Astrocyte of the spinal cord (primary cell): ENCODE data around the gene CAMSAP3.

Experiments used
- DNase-seq: peaks from one replicate; pipeline ENCODE4 v3.0.0; 2011; ENCODE audit warnings: low read depth, low spot score
- H3K4me3 ChIP-seq: 2 replicates; pipeline ENCODE4 v1.5.1; 2011; ENCODE audit warnings: low read depth, mild to moderate bottlenecking, low read length, moderate library complexity
- CTCF ChIP-seq: IDR thresholded peaks from 2 replicates; pipeline ENCODE4 v1.5.1; 2012; ENCODE audit warnings: low read depth, mild to moderate bottlenecking, low read length, inconsistent platforms
- in situ Hi-C: cut with HindIII; loops from 2 replicates; pipeline ENCODE4 v1.10.0; 2017; ENCODE audit warnings: low sequenced_read_pairs

CAMSAP3 gene

DNA sequence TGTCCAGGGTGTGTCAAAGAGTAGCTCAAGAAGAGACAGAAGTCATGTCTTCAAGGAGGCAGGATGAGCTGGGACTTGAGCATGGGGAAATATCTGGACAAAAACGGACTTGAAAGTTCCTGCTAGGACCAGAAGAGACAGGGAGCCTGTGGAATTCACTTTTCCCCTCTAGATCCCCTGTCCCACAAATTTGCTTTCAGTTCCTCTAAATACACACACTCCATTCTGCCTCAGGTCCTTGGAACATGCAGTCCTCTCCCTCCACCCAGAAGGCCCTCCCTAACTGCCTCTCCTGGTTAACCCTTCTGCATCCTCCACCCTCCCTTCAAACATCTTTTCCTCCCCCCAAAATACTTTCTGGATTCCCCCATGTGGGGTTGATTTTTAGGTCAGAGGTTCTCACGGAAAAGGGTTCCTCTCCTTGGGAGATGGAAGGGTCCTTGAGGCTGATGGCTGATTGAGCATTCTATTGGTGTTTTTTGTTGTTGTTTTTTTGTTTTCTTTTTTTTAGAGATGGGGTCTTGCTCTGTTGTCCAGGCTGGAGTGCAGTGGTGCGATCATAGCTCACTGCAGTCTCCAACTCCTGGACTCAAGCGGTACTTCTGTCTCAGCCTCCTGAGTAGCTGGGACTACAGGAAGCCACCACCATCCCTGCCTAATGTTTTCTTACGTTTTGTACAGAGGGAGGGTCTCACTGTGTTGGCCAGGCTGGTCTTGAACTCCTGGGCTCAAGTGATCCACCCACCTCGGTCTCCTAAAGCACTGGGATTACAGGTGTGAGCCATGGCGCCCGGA is 66.3 kb downstream of the CAMSAP3 start:
- H3K4me3 ChIP-seq = no peak overlapping the region
- DNase-seq = no peak
- TF ChIP-seq CTCF = no peak
- in situ Hi-C loops = no loop called here

- TF ChIP-seq CTCF = no peak
- H3K4me3 ChIP-seq = no peak overlapping the region
- DNase-seq = no peak
- in situ Hi-C loops = no loop called here
Measured at GRCh38 chr19:7662657-7663056, 67.0 kb downstream of the CAMSAP3 start.

DNA sequence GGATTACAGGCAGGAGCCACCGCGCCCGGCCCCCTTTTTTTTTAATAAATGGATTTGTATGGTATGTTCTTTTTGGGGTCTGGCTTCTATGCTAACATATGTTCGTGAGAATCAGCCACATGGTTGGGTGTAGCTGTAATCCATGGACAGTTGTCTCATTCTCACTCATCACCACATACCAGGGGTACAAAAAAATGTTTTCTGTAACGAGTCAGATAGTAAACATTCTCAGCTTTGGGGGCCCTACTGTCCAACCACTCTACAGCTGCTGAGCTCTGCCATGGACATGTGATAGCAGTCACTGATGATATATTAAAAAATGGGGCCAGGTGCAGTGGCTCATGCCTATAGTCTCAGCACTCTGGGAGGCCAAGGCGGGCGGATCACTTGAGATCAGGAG is 68.0 kb downstream of the CAMSAP3 start:
- H3K4me3 ChIP-seq = no peak overlapping the region
- TF ChIP-seq CTCF = no peak
- no peak for DNase-seq
- in situ Hi-C loops = no loop called here

- in situ Hi-C loops = no loop called here
- TF ChIP-seq CTCF = no peak
- no peak overlapping the region for H3K4me3 ChIP-seq
- no peak for DNase-seq
Measured at GRCh38 chr19:7665076-7665475, 69.4 kb downstream of the CAMSAP3 start.
